Central memory CD8-positive, alpha-beta T cell (primary cell): ENCODE measurements around the gene CHRM1.

ENCODE experiments used
- ATAC-seq: fragments of 150-1000 bp; cut with Tn5 transposase; replicated peaks from 2 replicates; pipeline ENCODE4 v1.10.0; 2022; ENCODE audit warnings: mild to moderate bottlenecking, moderate FRiP score, moderate number of reproducible peaks; ENCODE audit not compliant: poor library complexity, severe bottlenecking; ENCODE audit errors: extremely low read depth
- DNase-seq, 2 donors: peaks; one replicate each; pipeline ENCODE4 v3.0.0; 2021; ENCODE audit warnings: low spot score in 2 of 2
- H3K27ac Mint-ChIP-seq: one replicate; pipeline ENCODE4 v1.8.0; 2022; ENCODE audit warnings: low read depth, mild to moderate bottlenecking, moderate library complexity, mixed read lengths
- H3K27me3 Mint-ChIP-seq: one replicate; pipeline ENCODE4 v1.8.0; 2022; ENCODE audit warnings: mixed read lengths
- H3K36me3 Mint-ChIP-seq: one replicate; pipeline ENCODE4 v1.8.0; 2022; ENCODE audit warnings: mild to moderate bottlenecking, moderate library complexity, mixed read lengths; ENCODE audit not compliant: insufficient read depth
- H3K4me1 Mint-ChIP-seq: one replicate; pipeline ENCODE4 v1.8.0; 2022; ENCODE audit warnings: mixed read lengths
- H3K4me3 Mint-ChIP-seq: one replicate; pipeline ENCODE4 v1.8.0; 2022; ENCODE audit warnings: mild to moderate bottlenecking, moderate library complexity, mixed read lengths
- H3K9me3 Mint-ChIP-seq: one replicate; pipeline ENCODE4 v1.8.0; 2022; ENCODE audit warnings: mixed read lengths

CHRM1 gene

DNA sequence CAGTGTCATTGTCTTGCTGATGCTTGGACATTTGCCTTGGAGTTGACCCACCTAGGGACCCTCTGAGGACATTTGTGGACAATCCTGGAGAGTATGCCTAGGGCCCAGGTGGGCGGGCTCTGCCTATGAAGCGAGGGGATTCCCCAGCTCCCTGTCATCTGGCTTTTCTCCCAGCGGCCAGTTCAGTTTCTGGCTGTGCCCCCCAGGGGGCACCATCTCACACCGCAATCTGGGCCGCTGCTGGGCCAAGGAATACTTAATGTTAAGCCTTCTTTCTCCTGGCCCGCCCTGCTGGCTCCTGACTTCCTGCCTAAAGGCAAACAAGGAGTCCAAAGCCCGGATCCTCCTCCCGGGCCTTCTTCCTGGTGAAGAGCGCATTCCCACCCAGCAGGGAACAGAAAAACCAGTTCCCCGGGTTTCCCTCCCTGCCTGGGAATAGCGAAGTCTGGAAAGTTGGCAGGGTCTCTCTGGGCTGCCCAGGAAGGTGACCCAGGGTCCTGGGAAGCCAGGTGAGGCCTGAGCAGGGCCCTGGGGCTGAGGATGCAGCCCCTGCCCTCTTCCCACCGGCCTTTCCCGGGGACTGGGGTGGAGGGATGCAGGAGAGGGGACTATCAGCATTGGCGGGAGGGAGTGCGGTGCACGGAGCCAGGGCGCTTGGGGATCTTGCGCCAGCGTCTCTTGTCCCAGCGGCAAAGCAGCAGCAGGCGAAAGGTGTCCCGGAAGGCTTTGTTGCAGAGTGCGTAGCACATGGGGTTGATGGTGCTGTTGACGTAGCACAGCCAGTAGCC lies 11.9 kb downstream of the CHRM1 start:
- Mint-ChIP-seq H3K9me3 (no peaks in the 10 kb centered on the region), H3K36me3 (no peaks in the 10 kb centered on the region), H3K4me1 (peaks cover 11% of the 10 kb centered on the region), H3K27ac (no peak overlapping the region), H3K27me3 (peaks cover 38% of the 10 kb centered on the region), H3K4me3 (no peak overlapping the region)
- ATAC-seq (no peak), DNase-seq (no peak)

DNA sequence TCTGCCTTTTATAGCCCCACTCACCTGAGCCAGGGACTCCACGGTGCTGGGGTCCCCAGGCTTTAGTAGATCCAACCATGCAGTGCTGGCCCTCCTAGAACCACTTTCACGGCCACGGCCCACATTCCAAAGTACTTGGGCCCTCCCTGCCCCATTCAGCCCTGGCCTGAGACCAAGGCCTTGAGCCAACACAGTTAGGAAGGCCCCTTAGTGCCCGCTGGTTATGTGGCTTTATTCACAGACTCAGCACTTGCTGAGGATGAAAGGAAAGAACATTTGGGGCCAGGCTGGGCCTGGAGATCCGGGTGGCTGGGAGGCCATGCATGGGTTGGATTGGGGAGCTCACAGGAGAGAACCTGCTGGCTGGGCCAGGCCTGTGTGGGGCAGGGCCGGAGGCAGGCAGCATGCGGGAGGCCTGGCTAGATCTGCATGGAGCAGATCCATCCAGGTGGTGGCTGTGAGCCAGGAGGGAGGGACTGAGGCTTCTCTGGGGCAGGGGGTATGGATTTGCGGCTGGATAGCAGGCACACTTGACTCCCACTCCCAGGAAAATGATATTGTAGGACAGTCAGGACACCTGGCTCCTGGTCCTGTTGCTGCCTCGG lies 12.6 kb downstream of the CHRM1 start:
- Mint-ChIP-seq H3K36me3 (no peaks in the 10 kb centered on the region), H3K27ac (no peak overlapping the region), H3K27me3 (peaks cover 38% of the 10 kb centered on the region), H3K4me3 (no peak overlapping the region), H3K4me1 (peaks cover 11% of the 10 kb centered on the region), H3K9me3 (no peaks in the 10 kb centered on the region)
- DNase-seq (no peak), ATAC-seq (no peak)

DNA sequence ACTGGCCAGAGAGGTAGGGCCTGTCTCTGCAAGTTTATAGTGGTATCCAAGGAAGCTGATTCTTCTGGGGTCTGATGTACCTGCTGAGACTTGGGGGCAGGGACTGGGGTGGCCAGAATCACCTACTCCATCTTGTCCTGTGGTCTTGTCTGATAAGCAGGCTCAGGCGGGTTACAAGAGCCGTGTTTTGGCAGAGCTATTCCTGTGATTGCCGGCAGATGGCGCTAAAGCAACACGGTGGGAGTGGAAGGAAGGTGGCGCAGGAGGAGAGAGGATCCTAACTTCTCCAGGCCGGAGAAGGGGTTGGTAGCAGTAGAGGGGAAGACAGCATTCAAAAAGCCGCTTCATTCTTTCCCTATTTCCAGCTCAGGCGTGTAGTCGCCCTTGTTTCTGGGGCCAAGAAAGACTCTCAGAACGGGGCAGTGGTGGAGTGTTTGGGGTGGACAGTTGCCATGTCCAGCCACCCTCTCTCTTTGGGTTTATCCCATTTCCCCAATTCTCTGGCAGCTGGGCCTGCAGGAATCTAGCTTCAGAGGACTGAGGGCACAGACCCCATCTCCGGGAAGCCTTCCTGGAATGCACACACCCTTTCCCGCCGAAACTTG lies 15.1 kb downstream of the CHRM1 start:
- no peaks in the 10 kb centered on the region for H3K36me3 Mint-ChIP-seq
- H3K27me3 Mint-ChIP-seq: peaks cover 26% of the 10 kb centered on the region
- peak; percentile 63 to 75 for DNase-seq
- no peaks in the 10 kb centered on the region for H3K9me3 Mint-ChIP-seq
- no peak overlapping the region for H3K27ac Mint-ChIP-seq
- no peak overlapping the region for H3K4me3 Mint-ChIP-seq
- ATAC-seq: peak; percentile 49
- peaks cover 5% of the 10 kb centered on the region for H3K4me1 Mint-ChIP-seq

GRCh38 chr11:62905296-62905695 lies 15.9 kb downstream of the CHRM1 start:
- H3K27me3 Mint-ChIP-seq: peaks cover 27% of the 10 kb centered on the region
- H3K27ac Mint-ChIP-seq: no peak overlapping the region
- DNase-seq: no peak
- ATAC-seq: no peak
- no peaks in the 10 kb centered on the region for H3K36me3 Mint-ChIP-seq
- H3K4me3 Mint-ChIP-seq: no peak overlapping the region
- no peaks in the 10 kb centered on the region for H3K9me3 Mint-ChIP-seq
- peaks cover 5% of the 10 kb centered on the region for H3K4me1 Mint-ChIP-seq

DNA sequence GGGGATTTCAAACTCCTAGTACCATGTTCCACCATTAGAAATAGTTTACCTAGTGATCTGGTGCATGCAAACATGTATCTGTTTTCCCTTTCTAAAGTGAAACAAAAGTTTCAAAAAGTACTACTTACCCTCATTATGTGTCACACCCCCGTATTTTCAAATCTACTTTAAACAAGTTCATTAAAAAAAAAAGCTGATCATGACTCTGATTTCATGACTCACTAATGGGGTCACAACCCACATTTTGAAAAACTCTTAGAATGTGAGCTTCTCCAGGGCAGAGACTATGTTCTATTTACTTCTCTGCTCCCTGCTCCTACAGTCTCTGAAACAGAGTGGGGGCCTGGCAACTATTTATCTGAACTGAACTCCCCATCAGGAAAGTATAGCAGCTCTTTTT lies 18.2 kb downstream of the CHRM1 start:
- Mint-ChIP-seq H3K36me3 (no peaks in the 10 kb centered on the region), H3K4me1 (peaks cover 5% of the 10 kb centered on the region), H3K27me3 (peaks cover 25% of the 10 kb centered on the region), H3K27ac (no peak overlapping the region), H3K4me3 (no peak overlapping the region), H3K9me3 (no peaks in the 10 kb centered on the region)
- ATAC-seq (no peak), DNase-seq (no peak)

GRCh38 chr11:62898027-62898426 lies 23.1 kb downstream of the CHRM1 start:
- Mint-ChIP-seq H3K27me3 (peaks cover 36% of the 10 kb centered on the region), H3K9me3 (no peaks in the 10 kb centered on the region), H3K36me3 (no peaks in the 10 kb centered on the region), H3K4me3 (no peak overlapping the region), H3K27ac (no peak overlapping the region), H3K4me1 (no peaks in the 10 kb centered on the region)
- no peak for DNase-seq
- ATAC-seq: no peak

GRCh38 chr11:62897311-62897710 lies 23.9 kb downstream of the CHRM1 start:
- H3K4me3 Mint-ChIP-seq: no peak overlapping the region
- no peaks in the 10 kb centered on the region for H3K36me3 Mint-ChIP-seq
- H3K4me1 Mint-ChIP-seq: no peaks in the 10 kb centered on the region
- no peak for ATAC-seq
- H3K27me3 Mint-ChIP-seq: peaks cover 36% of the 10 kb centered on the region
- no peak overlapping the region for H3K27ac Mint-ChIP-seq
- no peaks in the 10 kb centered on the region for H3K9me3 Mint-ChIP-seq
- no peak for DNase-seq

DNA sequence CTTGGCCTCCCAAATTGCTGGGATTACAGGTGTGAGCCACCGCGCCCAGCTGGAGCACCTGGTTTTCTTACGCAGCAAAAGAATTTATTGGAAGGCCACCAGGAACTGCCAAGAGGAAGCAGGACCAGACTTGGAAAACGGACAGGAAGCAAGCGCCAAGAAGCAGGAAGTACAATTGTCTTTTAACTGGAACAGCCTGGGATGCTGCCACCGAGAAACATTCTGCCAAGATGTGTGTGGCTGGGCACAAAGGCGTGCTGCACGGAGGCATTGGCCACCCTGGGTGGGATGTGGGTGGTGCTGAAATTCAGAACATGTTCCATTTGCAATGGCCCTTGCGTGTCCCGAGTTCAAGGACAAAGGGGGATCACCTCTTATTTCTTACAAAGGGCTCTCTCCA lies 25.1 kb downstream of the CHRM1 start:
- no peaks in the 10 kb centered on the region for H3K9me3 Mint-ChIP-seq
- peaks cover 36% of the 10 kb centered on the region for H3K27me3 Mint-ChIP-seq
- no peaks in the 10 kb centered on the region for H3K4me1 Mint-ChIP-seq
- no peak overlapping the region for H3K27ac Mint-ChIP-seq
- no peak overlapping the region for H3K4me3 Mint-ChIP-seq
- no peak for DNase-seq
- no peak for ATAC-seq
- no peaks in the 10 kb centered on the region for H3K36me3 Mint-ChIP-seq

DNA sequence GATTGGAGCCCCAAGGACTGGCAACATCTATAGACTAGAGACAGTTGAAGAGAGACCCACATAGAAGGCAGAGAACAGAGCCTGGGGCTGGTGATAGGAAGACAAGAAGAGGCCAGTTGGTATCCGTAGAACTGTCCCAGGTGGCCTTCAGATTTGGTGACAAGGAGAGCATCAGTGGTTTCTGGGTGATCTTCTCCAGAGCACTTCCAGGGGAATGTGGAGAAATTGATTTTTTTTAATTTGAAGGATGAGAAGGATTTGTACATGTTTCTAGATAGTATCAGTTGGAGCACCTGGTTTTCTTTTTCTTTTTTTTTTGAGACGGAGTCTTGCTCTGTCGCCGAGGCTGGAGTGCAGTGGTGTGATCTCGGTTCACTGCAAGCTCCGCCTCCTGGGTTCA lies 25.7 kb downstream of the CHRM1 start:
- no peaks in the 10 kb centered on the region for H3K9me3 Mint-ChIP-seq
- H3K27ac Mint-ChIP-seq: no peak overlapping the region
- DNase-seq (no peak), ATAC-seq (no peak)
- peaks cover 34% of the 10 kb centered on the region for H3K27me3 Mint-ChIP-seq
- no peaks in the 10 kb centered on the region for H3K36me3 Mint-ChIP-seq
- no peaks in the 10 kb centered on the region for H3K4me1 Mint-ChIP-seq
- no peak overlapping the region for H3K4me3 Mint-ChIP-seq

- DNase-seq (no peak), ATAC-seq (no peak)
- Mint-ChIP-seq H3K36me3 (peaks cover 17% of the 10 kb centered on the region), H3K27me3 (peaks cover 14% of the 10 kb centered on the region), H3K27ac (no peak overlapping the region), H3K9me3 (no peaks in the 10 kb centered on the region), H3K4me3 (no peak overlapping the region), H3K4me1 (no peaks in the 10 kb centered on the region)
Observed at GRCh38 chr11:62892077-62892922, 28.9 kb downstream of the CHRM1 start.

DNA sequence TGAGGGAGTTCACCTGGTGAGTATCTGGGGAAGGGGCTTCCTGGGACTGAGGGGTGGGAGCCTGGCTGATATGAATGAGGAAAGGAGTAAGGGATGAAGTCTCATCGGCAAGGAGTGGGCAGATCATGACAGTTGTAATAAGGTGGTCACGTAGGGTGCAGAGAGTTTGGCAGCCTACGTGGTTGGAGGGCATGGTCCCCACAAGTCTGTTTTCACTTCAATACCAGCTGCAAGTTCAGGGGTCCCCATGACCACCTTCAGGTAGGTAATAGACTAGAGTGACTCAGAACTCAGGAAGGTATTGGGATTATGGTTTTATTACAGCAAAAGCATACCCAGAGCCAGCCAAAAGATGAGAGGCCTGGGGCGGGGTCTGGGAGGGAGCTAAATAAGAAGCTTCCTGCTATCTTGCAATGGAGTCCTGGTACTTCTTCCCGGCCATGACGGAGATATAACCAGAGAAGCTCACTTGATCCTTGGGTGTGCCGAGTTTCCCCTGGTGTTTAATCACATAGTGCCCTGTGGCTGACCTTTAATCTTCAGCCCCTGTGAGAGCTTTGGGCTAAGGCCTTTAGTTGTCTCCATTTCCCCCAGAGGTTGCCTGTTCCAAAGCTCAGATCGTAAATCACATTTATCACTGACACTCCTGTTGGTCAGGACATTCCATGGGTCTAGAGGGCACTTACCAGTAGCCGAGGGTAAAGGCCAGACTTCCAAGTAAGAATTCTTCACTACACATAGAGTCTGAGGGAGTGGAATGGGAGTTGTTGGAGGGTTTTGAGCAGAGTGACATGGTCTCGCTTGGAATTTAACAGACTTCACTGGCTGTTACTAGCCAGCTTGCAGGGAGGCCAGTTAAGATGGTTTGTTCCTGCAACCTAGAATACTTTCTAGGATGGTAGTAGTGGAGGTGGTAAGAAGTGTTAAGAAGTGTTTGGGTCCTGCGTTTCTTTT lies 31.4 kb downstream of the CHRM1 start:
- peaks cover 43% of the 10 kb centered on the region for H3K36me3 Mint-ChIP-seq
- H3K27me3 Mint-ChIP-seq: no peaks in the 10 kb centered on the region
- H3K9me3 Mint-ChIP-seq: no peaks in the 10 kb centered on the region
- no peak overlapping the region for H3K4me3 Mint-ChIP-seq
- peak overlapping the region; percentile 42 for H3K27ac Mint-ChIP-seq
- DNase-seq: no peak
- H3K4me1 Mint-ChIP-seq: peaks cover 9% of the 10 kb centered on the region
- no peak for ATAC-seq

GRCh38 chr11:62889126-62889483 lies 32.1 kb downstream of the CHRM1 start:
- peaks cover 49% of the 10 kb centered on the region for H3K36me3 Mint-ChIP-seq
- ATAC-seq (no peak), DNase-seq (no peak)
- H3K27me3 Mint-ChIP-seq: no peaks in the 10 kb centered on the region
- no peaks in the 10 kb centered on the region for H3K9me3 Mint-ChIP-seq
- peak overlapping the region; percentile 42 for H3K27ac Mint-ChIP-seq
- H3K4me1 Mint-ChIP-seq: peaks cover 13% of the 10 kb centered on the region
- H3K4me3 Mint-ChIP-seq: no peak overlapping the region
